Stimulated activated CD4-positive, alpha-beta T cell treated with anti-CD3 and anti-CD28 coated beads, Interleukin-4, amount 100 ng/mL, for 48 hours (primary cell): ENCODE measurements around the gene BFSP2.

Experiments
- DNase-seq, 2 donors: peaks; one replicate each; pipeline ENCODE4 v3.0.0-alpha.2; 2020; ENCODE audit warnings: low read depth in 2 of 2

BFSP2 gene

DNA sequence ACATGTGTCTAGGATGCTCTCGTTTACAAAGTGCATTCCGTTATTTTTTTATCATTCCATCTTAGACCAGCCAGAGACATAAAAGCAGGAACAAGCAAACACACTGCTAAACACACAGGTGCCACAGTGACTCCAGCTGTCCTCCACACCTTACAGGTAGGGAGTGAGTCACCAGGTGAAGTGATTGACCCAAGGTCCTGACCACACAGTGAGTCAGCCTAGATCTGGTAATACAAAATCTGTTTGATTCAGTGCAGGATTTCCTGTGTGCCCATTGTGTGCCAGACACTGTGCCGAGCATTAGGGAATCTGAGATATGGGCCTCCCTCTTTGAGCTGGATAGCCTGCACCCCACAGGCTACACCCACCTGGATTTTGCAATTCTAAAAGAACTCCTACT lies 16.7 kb upstream of the BFSP2 start:
- DNase-seq, result no peak

DNA sequence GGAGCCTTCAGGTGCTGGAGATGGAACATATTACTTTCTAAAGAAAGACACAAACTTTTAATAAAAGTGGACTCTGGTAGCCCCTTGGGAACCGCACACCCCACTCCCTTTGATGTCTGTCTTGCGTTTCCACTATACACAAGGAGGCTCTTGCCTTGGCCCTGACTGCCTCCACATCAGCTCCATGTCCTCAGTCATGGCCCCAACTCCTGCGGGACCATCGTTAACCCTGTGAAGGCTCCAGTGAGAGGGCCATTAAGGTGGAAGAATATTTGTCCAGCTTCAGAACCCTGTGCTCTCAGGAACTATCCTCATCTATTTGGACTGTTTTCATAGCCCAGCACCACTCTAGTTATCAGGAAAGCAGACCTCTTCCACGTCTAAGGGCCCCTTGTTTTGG lies 16.1 kb upstream of the BFSP2 start:
- no peak for DNase-seq

DNA sequence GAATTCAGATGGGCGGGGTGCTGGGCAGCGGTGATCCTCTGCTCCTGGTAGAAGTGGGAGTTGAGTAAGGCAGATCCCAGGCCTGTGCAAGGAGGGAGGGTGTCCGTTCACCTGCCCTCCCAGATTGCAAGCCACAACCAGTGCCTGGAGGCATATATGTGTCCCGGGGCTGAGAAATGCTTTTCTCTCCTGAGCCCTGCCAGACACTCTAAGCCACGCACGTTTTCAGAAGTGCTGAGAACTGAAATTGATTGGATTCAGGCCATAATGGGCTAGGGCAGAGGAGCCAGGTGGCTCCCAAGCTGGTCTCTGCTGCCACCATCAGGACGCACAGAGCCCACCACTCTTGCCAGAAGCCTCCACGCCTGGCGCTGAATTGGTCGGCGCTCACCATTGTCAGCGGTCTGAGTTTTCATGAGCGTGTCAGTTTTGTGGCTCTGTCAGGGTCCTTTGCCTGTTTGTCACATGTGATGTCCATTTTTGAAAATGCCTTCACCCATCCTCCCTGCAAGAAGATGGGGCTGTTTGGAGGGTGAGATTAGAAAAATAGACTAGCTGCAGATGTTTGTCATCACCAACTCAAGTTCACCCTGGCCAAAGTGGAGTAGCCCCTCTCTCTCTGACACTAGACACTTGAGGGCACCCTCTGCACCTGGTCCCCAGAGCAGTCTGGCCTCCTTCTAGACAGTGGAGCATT lies 15.4 kb upstream of the BFSP2 start:
- peak; percentile 7 to 13 for DNase-seq

DNA sequence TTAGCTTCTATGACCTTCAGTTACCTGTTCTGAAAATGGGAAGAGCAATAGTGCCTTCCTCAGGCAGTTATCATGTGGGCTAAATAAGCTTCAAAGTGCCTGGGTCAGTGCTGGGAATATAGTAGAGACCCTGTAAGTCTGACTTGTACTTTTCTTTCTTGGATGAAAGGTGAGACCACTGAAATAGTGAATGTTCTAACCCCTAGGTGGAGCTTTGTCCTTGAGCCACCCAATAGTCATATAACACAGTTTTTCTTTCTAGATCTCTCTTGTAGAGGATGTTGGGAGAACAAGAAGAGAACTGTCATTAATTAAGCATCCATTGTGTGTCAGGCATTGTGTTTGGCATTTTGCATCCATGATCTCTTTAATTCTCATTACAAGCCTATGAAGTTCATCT lies 13.0 kb upstream of the BFSP2 start:
- DNase-seq, result no peak

DNA sequence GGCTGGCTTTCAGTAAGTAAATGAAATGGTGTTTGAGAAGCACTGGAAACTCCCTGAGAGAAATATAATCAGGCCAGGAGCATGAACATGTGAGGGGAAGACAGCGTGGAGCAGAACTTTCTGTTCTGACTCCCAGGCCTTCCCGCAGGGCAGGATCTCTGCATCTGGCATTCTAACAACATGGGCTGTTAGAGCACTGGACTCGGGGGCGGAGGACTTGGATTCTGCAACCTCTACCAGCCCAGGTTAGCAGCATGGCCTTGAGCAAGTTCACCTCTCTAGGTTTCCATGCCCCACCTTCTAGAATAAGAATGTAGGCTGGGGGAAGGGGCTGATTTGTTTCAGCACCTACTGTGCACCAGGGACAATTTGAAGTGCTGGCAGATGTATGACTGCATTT lies 12.5 kb upstream of the BFSP2 start:
- no peak for DNase-seq

DNA sequence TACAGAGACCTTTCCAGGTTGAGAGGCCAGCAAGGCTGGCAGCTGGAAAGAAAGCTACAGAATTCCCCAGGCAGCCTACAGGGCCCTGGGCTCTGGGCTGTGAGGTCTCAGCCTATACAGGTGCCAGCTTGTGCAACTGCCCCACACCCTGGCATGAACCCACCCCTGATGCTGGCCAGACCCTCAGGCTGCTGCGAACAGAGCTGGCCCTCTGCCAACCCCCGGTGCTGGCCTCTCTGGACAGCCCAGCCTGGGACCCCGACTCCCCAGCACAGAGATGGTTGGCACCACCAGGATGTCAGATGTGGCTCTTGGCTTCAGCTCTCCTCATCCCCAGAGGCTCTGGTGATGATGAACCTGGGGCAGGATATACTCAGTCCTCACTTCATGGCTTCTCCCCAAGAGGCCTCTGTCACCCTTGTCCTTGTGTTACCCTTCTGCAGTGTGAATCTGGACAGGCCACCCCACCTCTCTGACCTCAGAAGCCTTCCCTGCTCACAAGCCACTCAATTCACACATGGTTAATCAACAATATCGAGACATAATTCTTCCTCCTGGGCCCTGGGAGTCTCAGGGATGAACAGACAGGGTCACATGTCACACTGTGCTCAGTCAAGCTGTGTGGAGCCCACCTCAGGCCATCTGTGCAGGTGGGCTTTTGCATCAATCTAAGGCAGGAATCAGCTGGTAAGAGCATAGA lies 11.0 kb upstream of the BFSP2 start:
- DNase-seq, result no peak

DNA sequence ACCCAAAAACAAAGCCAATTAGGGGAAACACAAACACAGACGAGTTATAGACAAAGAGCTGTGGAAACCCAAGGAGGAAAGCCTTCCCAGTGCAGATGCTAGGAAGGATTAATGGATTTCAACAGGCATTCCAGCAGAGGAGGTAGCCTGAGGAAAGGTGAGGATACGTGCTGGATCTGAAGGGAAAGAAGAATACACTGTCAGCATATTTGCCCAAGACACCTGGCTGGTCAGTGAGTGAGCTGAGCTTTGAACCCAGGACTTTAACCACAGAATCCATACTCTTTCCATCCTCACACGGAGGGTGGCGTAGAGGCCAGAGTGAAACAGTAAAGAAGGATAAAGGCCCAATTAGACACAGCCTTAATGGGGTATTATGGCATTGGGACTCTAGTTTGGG lies 9.1 kb upstream of the BFSP2 start:
- DNase-seq, result no peak

DNA sequence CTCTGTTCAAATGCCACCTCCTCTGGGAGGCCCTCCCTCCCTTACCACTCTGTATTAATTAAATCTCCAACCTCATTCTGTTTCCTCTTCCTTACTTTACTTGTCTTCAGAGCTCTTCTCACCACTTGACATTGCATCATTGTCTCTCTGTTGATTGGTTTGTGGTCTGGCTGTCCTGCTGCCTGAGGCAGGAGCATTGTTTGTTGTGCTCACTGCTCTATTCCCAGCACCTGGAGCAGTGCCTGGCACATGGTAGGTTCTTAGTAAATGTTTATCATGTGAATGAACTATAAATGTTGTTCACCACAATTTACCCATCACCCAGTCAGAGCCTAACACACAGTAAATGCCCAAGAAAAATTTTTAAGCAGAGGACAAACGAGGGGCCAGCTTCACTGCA lies 6.7 kb upstream of the BFSP2 start:
- no peak for DNase-seq

DNA sequence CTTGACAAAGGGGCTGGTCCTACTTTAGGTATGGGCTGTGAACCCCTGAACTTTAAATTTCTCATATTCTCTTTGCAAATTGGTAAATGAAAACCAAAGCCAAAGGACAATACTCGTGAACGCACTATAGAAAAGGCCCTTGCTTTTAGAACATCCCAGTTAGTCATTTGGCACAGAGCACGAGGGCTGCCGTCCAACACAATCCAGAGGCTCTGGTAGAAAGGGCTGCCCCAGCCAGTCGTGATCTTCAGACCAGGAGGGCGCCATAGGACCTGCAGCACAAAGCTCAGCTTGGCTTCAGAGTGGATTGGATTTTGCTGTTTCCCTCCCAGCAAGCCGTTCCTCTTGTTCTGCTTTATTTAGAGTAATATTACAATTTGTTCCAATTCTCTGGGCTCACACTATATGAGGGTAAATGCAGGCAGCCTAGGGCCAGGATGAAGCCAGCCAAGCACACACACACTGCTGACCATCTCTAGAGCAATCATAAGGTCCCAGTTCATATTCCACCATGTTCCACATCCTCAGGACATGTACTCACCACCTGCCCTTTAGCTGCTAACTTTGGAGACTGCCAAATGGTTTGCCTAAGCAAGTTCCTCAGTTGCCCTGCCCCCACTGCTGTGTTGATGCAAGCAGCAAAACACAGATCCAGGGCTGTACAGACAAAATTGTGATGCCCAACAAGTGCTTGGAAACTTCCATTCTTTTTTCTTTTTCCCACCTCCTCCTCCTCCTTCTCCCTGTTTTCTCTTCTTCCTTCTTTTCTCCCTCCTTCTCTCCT lies 6.0 kb upstream of the BFSP2 start:
- no peak for DNase-seq

DNA sequence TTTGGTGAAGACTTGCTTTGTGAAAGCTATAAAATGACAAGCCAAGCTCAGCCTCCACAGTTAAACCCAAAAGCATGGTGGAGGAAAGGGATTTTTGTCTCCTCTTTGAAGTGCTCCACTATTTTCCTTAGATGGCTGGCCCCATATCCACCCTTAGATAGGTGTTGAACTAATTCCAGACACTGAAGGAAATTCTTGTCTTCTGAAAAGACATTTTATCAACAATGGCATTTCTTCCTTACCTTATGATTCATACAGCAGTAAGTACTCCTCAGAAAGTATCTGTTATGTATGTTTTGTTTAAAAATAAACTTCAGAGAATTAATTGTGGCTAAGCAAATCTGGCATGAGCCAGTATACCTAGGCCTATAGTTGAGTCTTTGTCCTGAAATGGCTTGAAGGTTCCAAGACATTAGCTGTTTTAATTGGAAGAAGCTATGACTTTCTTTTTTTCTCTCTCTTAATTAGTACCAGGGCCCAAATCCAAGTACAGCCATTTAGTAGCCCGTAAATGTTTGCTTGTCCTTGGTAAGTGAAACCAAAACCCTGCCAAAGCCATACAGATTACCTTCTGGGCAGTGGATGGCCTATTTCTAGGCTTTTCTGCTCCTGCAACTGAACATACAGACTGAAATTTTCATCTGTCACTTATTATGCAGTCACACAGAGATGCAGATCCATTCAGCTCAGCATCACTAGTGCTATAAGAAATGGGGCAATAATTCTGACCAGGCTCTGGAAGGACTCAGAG lies 5.1 kb upstream of the BFSP2 start:
- DNase-seq, result no peak

DNA sequence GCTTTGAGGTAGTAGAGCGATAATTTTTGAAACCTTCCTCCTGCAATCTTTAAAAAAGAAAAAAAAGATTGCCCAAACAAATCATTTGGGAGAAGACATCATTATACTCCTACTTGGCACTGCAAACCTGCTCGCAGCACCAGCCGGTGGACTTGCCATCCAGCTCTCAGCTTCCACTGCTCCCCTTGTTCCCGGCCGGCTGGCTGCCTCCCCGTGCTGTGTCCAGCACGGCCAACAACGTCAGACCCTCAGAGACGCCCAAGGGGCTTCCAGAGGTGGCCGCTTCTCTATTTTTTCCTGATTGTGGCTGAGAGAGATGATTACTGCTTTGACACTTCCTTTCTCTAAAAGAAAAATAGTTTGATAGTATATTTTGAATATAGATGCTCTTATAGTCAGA lies 3.0 kb upstream of the BFSP2 start:
- no peak for DNase-seq

DNA sequence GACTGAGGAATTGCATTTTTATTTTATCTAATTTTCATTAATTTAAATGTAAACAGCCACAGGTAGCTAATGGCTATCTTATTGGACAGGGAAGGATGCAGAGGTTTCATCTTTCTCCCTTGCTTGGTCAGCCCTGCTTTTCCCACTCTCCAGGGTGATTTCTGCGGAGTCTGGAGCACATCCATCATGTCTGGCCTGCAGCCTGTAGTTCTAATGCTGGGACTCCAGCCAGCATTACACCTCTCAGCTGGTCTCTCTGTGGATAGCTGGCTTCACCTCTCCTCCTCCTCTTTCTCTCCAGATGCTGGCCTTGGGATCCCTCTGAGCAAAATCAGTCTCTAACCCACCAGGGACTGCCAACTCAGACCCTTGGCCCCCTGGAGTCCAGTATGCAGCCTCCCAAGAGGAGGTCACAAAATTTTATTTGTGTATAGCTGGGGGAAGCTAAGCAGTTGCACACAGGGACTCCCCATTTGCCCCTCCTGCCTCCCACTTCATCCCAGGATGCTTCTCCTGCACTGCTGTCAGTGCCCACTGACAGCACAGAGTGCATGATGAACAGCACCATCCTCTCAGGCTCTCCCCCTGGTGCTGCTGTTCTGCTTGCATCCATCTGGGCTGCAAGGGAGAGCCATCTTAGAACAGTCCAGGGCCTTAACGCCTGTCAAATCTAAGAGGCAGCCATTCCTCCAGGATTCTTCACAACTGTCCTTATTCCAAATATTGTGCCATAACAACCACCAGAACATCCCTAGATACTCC lies 1.7 kb downstream of the BFSP2 start:
- DNase-seq, result no peak

DNA sequence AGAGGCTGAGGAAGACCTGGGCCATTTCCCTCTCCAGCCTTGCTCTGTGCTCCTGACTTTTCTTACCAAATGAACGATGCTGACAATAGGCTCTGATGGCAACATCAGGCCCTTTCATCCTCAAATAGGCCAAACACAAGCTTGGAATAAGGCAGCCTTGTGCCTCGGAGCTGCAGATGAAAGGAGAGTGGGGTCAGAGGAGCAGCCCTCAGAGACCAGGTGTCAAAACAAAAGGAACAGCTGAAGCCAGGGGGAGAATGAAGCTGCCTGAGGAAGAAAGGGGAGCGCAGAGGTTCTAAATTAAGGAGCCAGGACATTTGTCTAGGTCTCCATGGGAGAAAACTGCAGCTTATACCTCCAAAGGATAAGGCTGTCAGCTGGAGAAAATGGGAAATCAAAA lies 5.1 kb downstream of the BFSP2 start:
- DNase-seq, result no peak

DNA sequence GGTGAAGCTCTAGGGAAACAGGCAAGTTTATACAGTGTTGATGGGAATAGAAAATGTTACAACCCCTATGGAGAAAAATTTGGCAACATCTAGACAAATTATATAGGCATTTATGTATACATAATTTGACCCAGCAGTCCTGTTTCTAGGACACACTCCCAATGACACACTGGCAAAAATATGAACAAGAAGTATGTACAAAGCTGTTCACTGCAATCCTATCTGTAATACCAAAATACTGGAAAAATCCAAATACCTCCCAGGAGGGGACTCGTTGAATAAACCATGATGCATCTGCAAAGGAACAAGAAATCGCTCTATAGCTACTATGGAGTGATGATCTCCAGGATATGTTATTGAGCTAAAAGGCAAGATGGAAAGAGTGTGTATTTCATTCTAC lies 8.5 kb downstream of the BFSP2 start:
- no peak for DNase-seq

DNA sequence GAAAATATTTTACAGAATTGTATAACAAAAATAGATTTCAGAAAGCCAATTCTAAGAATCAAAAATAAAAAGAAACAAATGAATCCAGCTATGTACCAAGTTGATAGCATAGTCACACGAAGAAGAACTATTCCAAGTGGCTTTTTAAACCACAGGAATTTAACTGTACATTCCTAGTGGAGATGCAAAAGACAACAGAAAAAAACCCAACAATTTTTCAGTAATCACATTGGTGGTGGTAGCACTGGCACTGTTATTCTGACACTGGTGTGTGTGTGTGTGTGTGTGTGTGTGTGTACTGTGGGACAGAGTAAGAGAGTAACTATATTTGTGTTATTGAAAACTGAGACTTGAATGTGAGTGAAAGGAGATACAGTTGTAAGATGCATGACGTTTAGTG lies 9.1 kb downstream of the BFSP2 start:
- no peak for DNase-seq

DNA sequence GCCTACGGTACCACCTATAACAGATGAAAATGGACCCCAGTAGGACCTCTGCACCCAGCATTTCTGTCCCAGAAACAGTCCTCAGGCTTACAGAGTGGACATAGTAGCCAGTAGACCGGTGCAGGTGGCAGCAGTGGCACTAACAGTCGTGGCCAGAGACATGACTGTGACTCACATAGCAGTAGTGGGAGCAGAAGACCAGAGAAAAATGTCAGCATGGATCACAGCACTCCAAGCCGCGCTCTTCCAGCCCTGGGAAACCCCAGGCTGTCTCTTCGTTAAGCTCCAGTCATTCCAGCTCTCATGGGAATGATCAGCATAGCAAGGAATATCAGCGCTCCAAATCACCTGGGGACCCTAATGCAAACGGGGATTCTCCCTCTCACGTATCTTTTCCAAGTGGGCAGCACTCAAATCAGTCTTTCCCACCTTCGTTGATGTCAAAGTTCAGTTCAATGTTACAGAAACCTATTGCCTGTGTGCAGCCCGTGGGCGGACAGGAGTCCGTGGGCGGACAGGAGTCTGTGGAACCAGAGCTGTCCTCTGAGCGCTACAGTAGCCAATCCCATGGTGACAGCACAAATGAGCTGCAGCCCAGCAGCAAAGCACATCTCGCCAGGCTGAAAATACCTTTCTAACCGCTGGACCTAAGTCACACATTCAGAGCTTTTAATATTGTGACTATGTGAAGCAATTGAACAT lies 10.5 kb downstream of the BFSP2 start:
- DNase-seq, result no peak

DNA sequence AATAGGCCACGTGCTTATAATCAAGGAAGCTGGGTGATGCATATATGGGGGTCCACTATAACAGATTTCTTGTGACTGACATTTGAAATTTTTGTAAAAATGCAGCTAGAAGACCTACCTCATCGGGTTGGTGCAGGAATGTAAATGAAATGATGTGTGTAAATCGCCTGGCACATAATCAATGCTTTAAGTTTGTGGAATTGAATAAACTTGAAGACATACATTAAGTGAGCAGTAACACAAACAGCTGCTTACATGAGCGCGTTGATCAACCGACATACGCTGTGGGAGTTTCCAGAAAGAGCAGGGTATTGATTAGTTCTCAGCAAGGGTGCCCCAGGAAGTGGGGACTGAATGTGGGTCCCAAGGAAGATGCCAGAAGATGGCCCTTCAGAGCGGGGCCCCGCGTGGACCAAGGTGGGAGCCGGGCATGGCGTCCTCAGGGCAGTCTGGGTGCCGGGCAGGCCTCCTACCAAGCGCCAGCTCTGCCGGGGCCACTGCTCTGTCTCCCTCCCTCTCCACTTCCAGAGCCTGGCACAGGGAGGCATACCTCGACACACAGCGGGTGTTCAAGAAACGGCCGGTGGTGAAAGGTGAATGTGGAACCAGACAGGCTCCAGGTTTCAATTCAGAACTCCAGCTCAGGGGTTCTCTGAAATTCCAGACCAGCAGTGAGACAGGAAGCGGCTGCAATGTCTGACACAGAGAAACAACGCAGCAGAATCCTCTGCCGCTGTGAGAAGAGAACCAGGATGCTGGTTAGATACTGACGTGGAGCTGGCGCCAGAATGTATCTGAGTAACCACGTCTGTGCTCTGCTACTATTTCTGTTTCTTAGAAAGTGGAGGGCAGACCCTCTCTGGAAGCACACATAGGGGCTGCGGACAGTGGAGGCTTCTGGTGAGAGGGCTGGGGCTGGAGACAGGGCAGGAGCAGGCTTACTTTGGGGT lies 12.6 kb downstream of the BFSP2 start:
- DNase-seq, result no peak

DNA sequence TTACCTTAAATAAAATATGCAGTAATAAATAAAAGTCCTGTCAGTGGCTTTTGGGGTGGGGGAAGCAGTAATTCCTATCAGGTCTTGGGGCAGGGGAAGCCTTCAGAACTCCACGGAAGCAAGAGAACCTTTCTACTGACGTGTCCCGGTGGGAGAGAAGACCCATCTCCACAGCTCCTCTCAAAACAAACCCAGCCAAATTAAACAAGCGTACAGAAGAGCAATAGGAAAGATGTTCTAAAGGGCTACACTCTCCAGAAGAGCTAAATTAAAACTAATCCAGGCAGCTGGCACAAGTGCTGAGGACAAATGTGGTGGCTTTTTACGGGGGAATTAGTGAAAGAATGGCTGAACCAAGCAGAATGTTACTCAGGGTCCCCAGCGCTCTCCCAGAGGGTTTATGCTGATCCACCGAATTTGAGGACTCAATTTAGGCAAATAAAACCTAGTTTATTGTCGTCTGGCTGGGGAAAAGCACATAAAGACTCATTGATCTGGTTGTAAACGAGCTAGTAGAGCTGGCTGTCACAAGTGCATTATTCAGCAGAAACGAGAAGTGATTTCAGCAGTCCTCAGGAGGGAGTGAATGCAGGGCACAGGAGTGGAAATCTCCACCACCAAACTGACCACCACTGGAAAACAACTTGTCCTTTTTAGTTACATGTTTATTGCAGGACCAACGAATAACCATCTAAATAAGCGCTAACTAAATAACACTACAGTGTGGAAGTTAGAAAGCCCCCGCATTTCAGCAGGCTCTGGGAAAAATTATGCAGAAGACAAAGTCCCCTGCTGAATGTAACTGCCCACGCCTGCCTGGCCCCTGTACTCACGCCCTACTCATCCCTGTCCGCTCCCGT lies 13.5 kb downstream of the BFSP2 start:
- no peak for DNase-seq

DNA sequence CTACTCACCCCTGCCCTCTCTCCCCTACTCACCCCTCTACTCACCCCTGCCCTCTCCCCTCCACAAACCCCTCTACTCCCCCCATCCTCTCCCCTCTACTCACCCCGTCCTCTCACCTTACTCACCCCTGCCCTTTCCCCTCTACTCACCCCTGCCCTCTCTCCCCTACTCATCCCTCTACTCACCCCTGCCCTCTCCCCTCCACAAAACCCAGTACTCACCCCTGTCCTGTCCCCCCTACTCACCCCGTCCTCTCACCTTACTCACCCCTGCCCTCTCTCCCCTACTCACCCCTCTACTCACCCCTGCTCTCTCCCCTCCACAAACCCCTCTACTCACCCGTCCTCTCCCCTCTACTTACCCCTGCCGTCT lies 14.2 kb downstream of the BFSP2 start:
- no peak for DNase-seq
